NCI-H1436 (cell line): ENCODE results near the gene VGLL1.

Source experiments
- DNase-seq: peaks from one replicate; lab custom pipeline; 2025; lab: John Stamatoyannopoulos, UW

The VGLL1 gene

GRCh38 chrX:136531951-136532350, at the start of gene VGLL1:
Gene VGLL1 (plus strand): TSS chrX:136532215. CDS start chrX:136536021, 3,806 bp downstream.
- no peak for DNase-seq

GRCh38 chrX:136487647-136488046, 44.4 kb upstream of the VGLL1 start, which contains the start of gene BRS3:
Gene BRS3 (plus strand): TSS chrX:136487947. CDS start chrX:136488115, 168 bp downstream.
- DNase-seq, result no peak

DNA sequence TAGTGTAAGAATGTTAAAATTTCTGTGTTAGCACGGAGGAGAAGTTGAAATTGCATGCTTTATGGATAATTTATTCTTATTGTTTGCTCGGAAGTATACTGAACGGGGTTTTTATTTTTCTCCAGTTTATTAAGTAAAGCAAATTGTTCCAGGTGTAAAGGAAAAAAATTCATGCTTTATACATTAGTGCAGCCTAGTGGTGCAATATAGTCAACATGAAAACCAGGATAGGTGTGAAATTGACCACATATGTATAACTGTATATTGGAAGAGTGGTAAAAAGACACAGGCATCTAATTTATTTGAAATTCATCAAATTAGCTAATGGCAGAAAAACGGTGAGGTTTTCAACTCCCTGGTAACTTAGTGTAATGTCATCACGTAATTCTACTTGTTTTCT, 43.3 kb upstream of the VGLL1 start:
- no peak for DNase-seq

- DNase-seq, result no peak
Observed at GRCh38 chrX:136491832-136492231, 40.2 kb upstream of the VGLL1 start.

DNA sequence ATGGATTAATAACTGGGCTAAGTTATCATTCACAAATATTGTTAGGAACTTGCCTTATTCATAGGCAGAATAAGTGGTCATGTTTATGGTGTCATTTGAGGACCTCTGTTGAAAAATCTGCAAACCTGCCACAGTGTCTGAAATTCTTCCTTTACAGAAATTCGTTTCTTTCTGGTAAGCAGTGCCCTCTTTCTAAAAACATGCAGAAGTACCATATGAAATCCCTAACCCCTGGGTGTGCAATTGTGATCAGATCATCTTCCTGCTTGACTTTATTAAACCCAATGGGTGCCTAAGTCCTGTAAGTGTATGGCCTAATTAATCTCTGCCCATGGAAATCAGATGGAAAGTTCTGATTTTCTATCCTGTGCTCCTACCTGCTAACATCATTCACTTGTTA, 39.0 kb upstream of the VGLL1 start:
- DNase-seq, result no peak

- DNase-seq, result no peak
Observed at GRCh38 chrX:136495043-136495442, 37.0 kb upstream of the VGLL1 start.

GRCh38 chrX:136496186-136496763, 35.7 kb upstream of the VGLL1 start:
- no peak for DNase-seq

- DNase-seq, result peak; percentile 94
Observed at GRCh38 chrX:136496764-136497555, 35.1 kb upstream of the VGLL1 start.

GRCh38 chrX:136497556-136498052, 34.4 kb upstream of the VGLL1 start, which contains the start of gene HTATSF1:
Gene HTATSF1 (plus strand): TSS chrX:136497592. CDS start chrX:136497685, 93 bp downstream.
- no peak for DNase-seq

- no peak for DNase-seq
Observed at GRCh38 chrX:136519069-136519468, 12.9 kb upstream of the VGLL1 start.

DNA sequence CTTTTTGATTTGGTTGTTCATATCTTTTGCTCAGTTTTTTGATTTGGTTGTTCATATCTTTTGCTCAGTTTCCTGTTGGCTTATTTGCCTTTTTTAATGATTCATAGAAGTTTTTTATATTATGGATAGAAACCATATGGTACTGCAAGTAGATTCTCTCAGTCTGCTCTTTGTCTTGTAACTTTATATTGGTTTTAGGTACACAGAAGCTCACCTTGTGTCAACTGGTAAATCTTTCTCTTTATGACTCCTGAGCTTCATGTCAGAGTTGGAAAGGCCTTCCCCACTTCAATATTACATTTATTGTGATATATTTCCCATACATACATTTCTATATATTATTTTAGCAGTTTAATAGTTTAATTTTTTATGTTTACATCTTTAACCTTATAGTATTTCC, 8.2 kb upstream of the VGLL1 start:
- no peak for DNase-seq

DNA sequence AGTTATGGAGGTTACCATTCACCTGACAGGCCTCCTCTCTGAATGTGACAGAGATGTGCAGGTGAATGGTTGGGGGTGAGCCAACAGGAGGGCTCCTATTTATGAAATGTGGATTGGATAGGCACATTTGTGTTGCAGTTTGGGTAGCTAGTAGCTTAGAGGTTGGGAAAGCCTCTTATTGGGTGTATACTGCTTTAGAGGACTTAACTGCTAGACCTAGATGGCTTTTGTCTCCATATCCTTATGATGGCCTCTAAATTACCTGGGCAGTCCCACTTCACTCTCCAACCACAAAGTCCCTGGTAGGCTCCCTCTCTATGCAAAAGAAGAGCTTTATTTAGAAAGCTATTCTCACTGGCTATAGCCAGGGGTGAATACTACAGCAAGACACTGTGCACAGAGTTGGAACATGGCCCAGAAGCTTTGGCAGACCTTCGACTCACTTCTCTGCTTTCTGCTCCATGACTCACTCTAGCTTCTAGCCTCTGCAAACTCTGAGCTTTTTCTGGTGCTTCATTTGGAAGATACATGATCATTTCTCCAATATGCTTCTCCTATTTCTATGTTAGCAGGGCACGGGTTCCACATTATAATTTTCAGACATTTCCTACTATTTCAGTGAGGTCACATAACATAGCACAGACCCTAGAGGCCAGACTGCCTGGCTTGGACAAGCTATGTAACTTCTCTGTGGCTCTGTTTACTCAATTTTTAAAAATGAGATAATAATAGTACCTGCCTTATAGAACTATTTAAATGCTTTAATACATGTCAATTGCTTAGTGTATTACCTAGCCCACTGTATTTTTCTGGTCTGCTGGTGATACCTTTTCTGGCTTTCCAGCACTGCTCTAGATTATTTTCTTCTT, 6.0 kb upstream of the VGLL1 start:
- DNase-seq, result no peak

DNA sequence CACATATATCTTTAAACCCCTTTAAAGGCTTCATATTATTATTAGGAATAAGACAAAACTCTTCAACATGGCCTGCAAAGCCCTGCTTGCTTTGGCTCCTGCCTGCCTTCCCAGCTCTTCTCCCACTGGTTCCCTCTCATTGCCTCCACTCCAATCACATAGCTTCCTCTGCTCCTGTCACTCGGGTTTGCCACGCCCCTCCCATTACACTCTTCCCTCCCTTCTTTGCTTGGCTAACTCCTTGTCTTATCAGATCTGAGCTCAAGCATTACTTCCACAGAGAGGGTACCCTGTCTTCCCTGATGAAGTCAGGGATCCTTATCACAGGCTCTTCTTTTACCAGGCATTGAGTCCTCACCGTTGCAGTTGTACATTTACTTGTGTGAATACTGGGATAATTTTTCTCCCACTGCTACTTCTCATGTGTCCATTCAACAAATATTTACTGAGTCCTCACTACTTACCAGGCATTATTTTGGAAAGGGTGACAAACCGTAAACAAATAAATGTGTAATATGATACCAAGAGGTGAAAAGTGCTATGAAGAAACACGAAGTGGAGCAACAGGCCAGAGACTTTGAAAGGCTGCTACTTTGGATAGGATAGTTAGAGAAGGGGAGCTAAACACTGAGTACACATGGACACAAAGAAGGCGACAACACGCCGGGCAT, 3.2 kb upstream of the VGLL1 start:
- peak; percentile 19 for DNase-seq

- DNase-seq, result peak; percentile 31
Observed at GRCh38 chrX:136529795-136530194, 2.2 kb upstream of the VGLL1 start.

DNA sequence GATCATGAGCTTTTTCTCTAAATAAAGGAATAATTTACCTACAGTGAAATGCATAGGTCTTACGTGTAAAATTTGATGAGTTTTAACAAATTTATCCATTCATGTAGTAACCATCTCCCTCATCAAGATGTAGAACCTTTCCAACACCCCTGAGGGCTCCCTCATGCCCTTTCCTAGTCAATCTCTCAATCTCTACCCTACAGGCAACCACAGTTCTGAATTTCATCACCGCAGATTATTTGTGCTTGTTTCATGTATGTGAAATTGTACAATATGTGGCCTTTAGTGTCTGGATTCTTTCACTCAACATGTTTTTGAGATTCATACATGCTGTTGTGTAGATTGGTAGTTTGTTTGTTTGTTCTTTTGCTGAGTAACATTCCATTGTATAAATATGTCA, 2.1 kb downstream of the VGLL1 start:
- no peak for DNase-seq

GRCh38 chrX:136538811-136539210, 6.8 kb downstream of the VGLL1 start:
- no peak for DNase-seq

- no peak for DNase-seq
Observed at GRCh38 chrX:136540226-136540625, 8.2 kb downstream of the VGLL1 start.

GRCh38 chrX:136541294-136541693, 9.3 kb downstream of the VGLL1 start:
- DNase-seq, result peak; percentile 48

DNA sequence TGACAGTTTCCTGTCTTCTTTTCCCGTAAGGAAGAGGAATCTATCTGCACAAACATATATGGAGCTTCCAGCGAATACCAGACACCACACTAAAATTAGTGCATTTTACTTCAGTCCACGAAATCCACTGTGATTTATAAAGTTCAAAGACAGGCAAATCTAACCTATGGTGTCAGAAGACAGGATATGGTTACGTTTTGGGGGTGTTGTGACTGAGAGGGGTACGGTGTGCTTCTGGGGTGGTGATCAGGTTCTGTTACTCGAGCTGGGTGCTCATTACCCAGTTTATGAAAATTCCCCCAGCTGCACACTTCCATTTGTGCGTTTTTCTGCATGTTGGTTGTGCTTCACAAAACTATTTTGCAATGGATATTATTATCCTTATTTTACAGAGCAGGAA, 10.3 kb downstream of the VGLL1 start:
- no peak for DNase-seq

- DNase-seq, result no peak
Observed at GRCh38 chrX:136546371-136546781, 14.4 kb downstream of the VGLL1 start.

- peak; percentile 7 for DNase-seq
Observed at GRCh38 chrX:136549226-136549625, 17.2 kb downstream of the VGLL1 start.

GRCh38 chrX:136551410-136551809, 19.4 kb downstream of the VGLL1 start:
- DNase-seq, result no peak
